Endothelial cell of umbilical vein (primary cell): ENCODE results near the gene WDR47. TPM values are rescaled to one million over a fixed set of nuclear protein-coding genes. Genes with fewer than 3 reads are reported as not detected.

ENCODE experiments used
- BruUV-seq: library from RNA; stranded (reverse); fragments of 400-500 nt; replicated peaks from 2 replicates; lab custom pipeline; 2021; lab: Mats Ljungman, UMichigan
- CTCF ChIA-PET: fragments of 300-600, 350-600 bp; sonication (Branson Sonifier 250); formaldehyde crosslinking; loops from one replicate; lab custom pipeline; 2021; ENCODE audit warnings: antibody characterized with exemption, inconsistent platforms; lab: Charles Lee
- POLR2A ChIA-PET: fragments of 300-600, 350-600 bp; sonication (Branson Sonifier 250); formaldehyde crosslinking; loops from one replicate; lab custom pipeline; 2021; ENCODE audit warnings: antibody characterized with exemption, inconsistent platforms; lab: Charles Lee
- DNase-seq: peaks from one replicate; pipeline ENCODE4 v3.0.0-alpha.2; 2011; ENCODE audit warnings: low read depth, low spot score
- FAIRE-seq: peaks from 2 replicates; lab custom pipeline; 2011; peaks lifted over from hg19 to GRCh38; lab: Jason Lieb, UNC
- H2AFZ ChIP-seq: 2 replicates; pipeline ENCODE4 v1.6.0; 2012; ENCODE audit warnings: low read depth, low read length, control low read depth, inconsistent platforms
- H3K27ac ChIP-seq: 2 replicates; pipeline ENCODE4 v1.5.1; 2011; ENCODE audit warnings: low read depth, mild to moderate bottlenecking, control low read depth, low read length, moderate library complexity; ENCODE audit not compliant: insufficient read depth
- H3K27me3 ChIP-seq, 2 experiments: 2 replicates each; pipeline versions ENCODE4 v1.6.0 to v1.6.1; 2011; ENCODE audit warnings: low read length in 2 of 2, mixed read lengths in 1 of 2; ENCODE audit not compliant: control insufficient read depth in 2 of 2, insufficient read depth in 2 of 2
- H3K36me3 ChIP-seq, 2 experiments: 2 replicates in 1 of 2; 3 replicates in 1 of 2; pipeline ENCODE4 v1.5.1; 2011; ENCODE audit warnings: low read length in 2 of 2, mild to moderate bottlenecking in 1 of 2, moderate library complexity in 1 of 2; ENCODE audit not compliant: control insufficient read depth in 2 of 2, insufficient read depth in 2 of 2; ENCODE audit errors: extremely low read depth in 1 of 2
- H3K4me1 ChIP-seq: 3 replicates; pipeline ENCODE4 v1.5.1; 2011; ENCODE audit warnings: mild to moderate bottlenecking, low read length; ENCODE audit not compliant: control insufficient read depth, insufficient read depth; ENCODE audit errors: extremely low read depth
- H3K4me2 ChIP-seq: 2 replicates; pipeline ENCODE4 v1.6.1; 2011; ENCODE audit warnings: low read length, control low read depth, mixed read lengths; ENCODE audit not compliant: insufficient read depth
- H3K4me3 ChIP-seq, 3 experiments: fragments of 200-600 bp in 1 of 3; sonication (generic), shearing (Covaris generic) in 1 of 3; replicated peaks in 1 of 3; 2 replicates each; pipeline ENCODE4 v1.5.1; 2011 to 2016; ENCODE audit warnings: control low read depth in 3 of 3, low read length in 3 of 3, mild to moderate bottlenecking in 2 of 3, inconsistent platforms in 1 of 3, low read depth in 1 of 3, moderate library complexity in 1 of 3; ENCODE audit not compliant: insufficient read depth in 1 of 3
- H3K79me2 ChIP-seq: 2 replicates; pipeline ENCODE4 v1.6.0; 2012; ENCODE audit warnings: low read length, inconsistent platforms; ENCODE audit not compliant: control insufficient read depth, insufficient read depth
- H3K9ac ChIP-seq: replicated peaks from 2 replicates; pipeline ENCODE3; 2011; ENCODE audit warnings: low read length, control low read depth; ENCODE audit not compliant: insufficient read depth; ENCODE audit errors: extremely low read depth
- H3K9me1 ChIP-seq: replicated peaks from 3 replicates; pipeline ENCODE4 v1.6.0; 2011; ENCODE audit warnings: mild to moderate bottlenecking, low read length; ENCODE audit not compliant: control insufficient read depth, insufficient read depth; ENCODE audit errors: extremely low read depth
- H3K9me3 ChIP-seq: replicated peaks from 2 replicates; pipeline ENCODE4 v1.5.1; 2012; ENCODE audit warnings: low read length, inconsistent platforms; ENCODE audit not compliant: control insufficient read depth, insufficient read depth
- H4K20me1 ChIP-seq: replicated peaks from 2 replicates; pipeline ENCODE3; 2011; ENCODE audit warnings: mild to moderate bottlenecking, low read length; ENCODE audit not compliant: control insufficient read depth, insufficient read depth; ENCODE audit errors: extremely low read depth
- EZH2 ChIP-seq: IDR thresholded peaks from 2 replicates; pipeline ENCODE4 v1.6.1; 2012; ENCODE audit warnings: borderline replicate concordance, low read depth, mild to moderate bottlenecking, moderate library complexity, low read length, inconsistent platforms; ENCODE audit not compliant: severe bottlenecking
- FOS ChIP-seq: IDR thresholded peaks from 2 replicates; pipeline ENCODE4 v1.6.1; 2011; ENCODE audit warnings: mild to moderate bottlenecking, low read length, moderate library complexity, borderline replicate concordance; ENCODE audit not compliant: insufficient read depth
- GATA2 ChIP-seq: IDR thresholded peaks from 2 replicates; pipeline ENCODE4 v1.7.0; 2011; ENCODE audit warnings: low read depth, mild to moderate bottlenecking, moderate library complexity, mixed read lengths, low read length; ENCODE audit not compliant: insufficient read length, insufficient read depth
- JUN ChIP-seq: IDR thresholded peaks from 2 replicates; pipeline ENCODE4 v1.6.1; 2011; ENCODE audit warnings: borderline replicate concordance, low read depth; ENCODE audit not compliant: insufficient read length, insufficient read depth
- MAX ChIP-seq: IDR thresholded peaks from 2 replicates; pipeline ENCODE4 v1.6.1; 2011; ENCODE audit not compliant: insufficient read depth, insufficient read length
- MYC ChIP-seq: IDR thresholded peaks from one replicate; pipeline ENCODE4 v1.6.1; 2011; ENCODE audit warnings: mild to moderate bottlenecking, low read depth, low read length
- POLR2A ChIP-seq: IDR thresholded peaks from 2 replicates; pipeline ENCODE4 v1.6.1; 2012; ENCODE audit warnings: low read depth, mild to moderate bottlenecking, control low read depth, low read length
- POLR2AphosphoS5 ChIP-seq: IDR thresholded peaks from 2 replicates; pipeline ENCODE4 v1.6.1; 2012; ENCODE audit warnings: low read depth, mild to moderate bottlenecking, control low read depth, low read length, moderate library complexity; ENCODE audit not compliant: insufficient read depth
- dilution Hi-C: fragments of 300-500 bp; cut with MboI; formaldehyde crosslinking; loops from one replicate; pipeline ENCODE4 v1.15.0; 2019; ENCODE audit warnings: low sequenced_read_pairs; ENCODE audit not compliant: extremely low pct_ligation_motif_present
- intact Hi-C: fragments of 100-400 bp; cut with micrococcal nuclease; formaldehyde crosslinking; loops from one replicate; pipeline ENCODE4 v1.10.0; 2022
- polyA plus RNA-seq, 4 experiments: library from polyadenylated mRNA; depleted of rRNA in 3 of 4; stranded (reverse) in 3 of 4; unstranded in 1 of 4; fragments of >200 nt; gene quantifications; 2 replicates each; pipeline versions ENCODE4 v1.2.1 to v1.2.3, GENCODE V29; 2011 to 2012; ENCODE audit warnings: missing spikeins in 1 of 4
- total RNA-seq: library from RNA; stranded (reverse); gene quantifications from 2 replicates; pipeline ENCODE4 v1.2.3, GENCODE V29; 2021
- TF ChIP-seq, protein P1 (sequence below), 2 donors: IDR thresholded peaks; 1 replicate in 1 of 2; 2 replicates in 1 of 2; pipeline ENCODE4 v1.5.1; 2011; ENCODE audit warnings: low read length in 2 of 2, mild to moderate bottlenecking in 2 of 2, moderate library complexity in 2 of 2, control low read depth in 1 of 2, inconsistent platforms in 1 of 2, low read depth in 1 of 2; ENCODE audit not compliant: insufficient read depth in 1 of 2; ENCODE audit errors: extremely low read depth in 1 of 2

Gene WDR47
- total and polyA plus RNA-seq, 2 donors (not counting 3 experiments of a cell fraction or from before 2014, with no cell fraction given) = 9.1 to 19.0 TPM

GRCh38 chr1:108955881-108956280 is 86.0 kb downstream of the WDR47 start:
- Histone ChIP-seq H3K9me3 (no peaks in the 10 kb centered on the region), H3K4me3 (no peak overlapping the region), H2AFZ (no peak overlapping the region), H3K79me2 (peaks cover 36% of the 10 kb centered on the region), H3K9ac (no peak overlapping the region), H3K27me3 (no peaks in the 10 kb centered on the region), H3K4me1 (no peaks in the 10 kb centered on the region), H3K36me3 (peaks cover 0 to 1% of the 10 kb centered on the region in 2 experiments), H3K4me2 (no peak overlapping the region), H4K20me1 (no peaks in the 10 kb centered on the region), H3K9me1 (no peaks in the 10 kb centered on the region), H3K27ac (no peak overlapping the region)
- no peak for DNase-seq
- TF ChIP-seq POLR2A (no peak), EZH2 (no peak), FOS (no peak), JUN (no peak), MYC (no peak), POLR2AphosphoS5 (no peak), GATA2 (no peak), MAX (no peak)
- TF ChIP-seq, protein P1, sequence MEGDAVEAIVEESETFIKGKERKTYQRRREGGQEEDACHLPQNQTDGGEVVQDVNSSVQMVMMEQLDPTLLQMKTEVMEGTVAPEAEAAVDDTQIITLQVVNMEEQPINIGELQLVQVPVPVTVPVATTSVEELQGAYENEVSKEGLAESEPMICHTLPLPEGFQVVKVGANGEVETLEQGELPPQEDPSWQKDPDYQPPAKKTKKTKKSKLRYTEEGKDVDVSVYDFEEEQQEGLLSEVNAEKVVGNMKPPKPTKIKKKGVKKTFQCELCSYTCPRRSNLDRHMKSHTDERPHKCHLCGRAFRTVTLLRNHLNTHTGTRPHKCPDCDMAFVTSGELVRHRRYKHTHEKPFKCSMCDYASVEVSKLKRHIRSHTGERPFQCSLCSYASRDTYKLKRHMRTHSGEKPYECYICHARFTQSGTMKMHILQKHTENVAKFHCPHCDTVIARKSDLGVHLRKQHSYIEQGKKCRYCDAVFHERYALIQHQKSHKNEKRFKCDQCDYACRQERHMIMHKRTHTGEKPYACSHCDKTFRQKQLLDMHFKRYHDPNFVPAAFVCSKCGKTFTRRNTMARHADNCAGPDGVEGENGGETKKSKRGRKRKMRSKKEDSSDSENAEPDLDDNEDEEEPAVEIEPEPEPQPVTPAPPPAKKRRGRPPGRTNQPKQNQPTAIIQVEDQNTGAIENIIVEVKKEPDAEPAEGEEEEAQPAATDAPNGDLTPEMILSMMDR (IDR thresholded peaks at IDR 0.05; ENCODE audit: extremely low read depth in 1 of 2, insufficient read depth in 1 of 2, low read depth in 1 of 2, low read length in 2 of 2) = no peak
- intact Hi-C loops = no loop called here
- CTCF ChIA-PET = no interaction called here
- no peak for FAIRE-seq
- POLR2A ChIA-PET = no interaction called here
- no TSS peak for BruUV-seq
- dilution Hi-C loops = no loop called here
